Skeletal muscle cell (primary cell): Measurements from ENCODE around the gene DOCK1.
"Not testable (repeated sequence)": the region's sequence is repeated elsewhere in the genome, so short reads cannot be mapped to it uniquely, and the experiment has no call there.

ENCODE experiments used
- DNase-seq: peaks from one replicate; pipeline ENCODE4 v3.0.0-alpha.2; 2010; ENCODE audit warnings: low read depth
- H3K4me3 ChIP-seq: 2 replicates; pipeline ENCODE4 v1.5.1; 2011; ENCODE audit warnings: low read depth, mild to moderate bottlenecking, control low read depth, low read length, moderate library complexity

Gene DOCK1

DNA sequence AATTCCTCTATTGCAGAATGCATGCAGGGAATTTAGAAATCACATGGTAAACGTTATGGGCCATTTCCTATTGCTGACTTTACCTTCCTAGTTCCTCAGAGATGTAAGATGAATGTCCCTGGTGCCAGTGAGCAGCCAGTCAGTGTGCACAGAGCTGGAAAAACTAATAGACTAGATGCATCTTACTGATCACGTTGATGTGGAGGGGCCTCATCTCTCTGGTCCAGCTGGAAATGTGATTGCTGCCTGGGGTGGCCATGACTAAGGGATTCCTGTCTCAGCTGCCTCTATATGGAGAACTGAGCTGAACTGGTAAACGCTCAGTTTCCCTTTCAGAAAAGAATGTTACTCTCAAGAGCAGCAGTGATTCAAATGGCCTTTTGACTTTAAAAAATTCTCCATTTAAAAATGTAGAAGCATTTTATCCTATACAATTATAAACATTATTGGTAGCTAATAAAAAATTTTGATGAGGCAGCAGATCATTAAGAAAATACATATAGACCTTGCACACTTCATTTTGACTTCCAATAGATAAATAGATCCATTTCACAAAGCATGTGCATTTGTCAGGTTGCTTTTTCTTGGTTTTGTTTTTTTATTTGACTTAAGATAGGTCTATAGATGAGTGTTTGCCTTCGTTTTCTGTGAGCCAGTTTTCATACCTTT is 371.7 kb downstream of the DOCK1 start:
- no peak for DNase-seq
- no peak overlapping the region for H3K4me3 ChIP-seq

DNA sequence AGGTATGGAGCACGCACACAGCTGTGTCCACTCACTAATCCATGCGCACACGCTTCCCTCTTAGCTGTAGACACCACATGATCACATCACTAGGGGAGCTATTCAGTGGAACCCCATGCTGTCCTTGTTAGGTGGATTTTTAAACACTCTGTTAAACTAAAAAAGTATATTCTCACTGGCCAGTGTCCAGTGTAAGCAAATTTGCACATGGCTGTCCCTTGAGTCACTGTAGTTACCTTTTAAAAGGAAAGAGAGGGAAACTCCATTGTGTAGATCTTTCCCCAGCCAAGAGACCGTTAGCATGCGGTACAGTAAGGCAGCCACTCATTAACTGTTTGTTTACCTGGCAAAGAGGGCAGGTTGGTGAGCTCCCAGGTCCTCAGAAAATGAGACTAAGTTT is 372.8 kb downstream of the DOCK1 start:
- H3K4me3 ChIP-seq: no peak overlapping the region
- DNase-seq: peak; percentile 22

DNA sequence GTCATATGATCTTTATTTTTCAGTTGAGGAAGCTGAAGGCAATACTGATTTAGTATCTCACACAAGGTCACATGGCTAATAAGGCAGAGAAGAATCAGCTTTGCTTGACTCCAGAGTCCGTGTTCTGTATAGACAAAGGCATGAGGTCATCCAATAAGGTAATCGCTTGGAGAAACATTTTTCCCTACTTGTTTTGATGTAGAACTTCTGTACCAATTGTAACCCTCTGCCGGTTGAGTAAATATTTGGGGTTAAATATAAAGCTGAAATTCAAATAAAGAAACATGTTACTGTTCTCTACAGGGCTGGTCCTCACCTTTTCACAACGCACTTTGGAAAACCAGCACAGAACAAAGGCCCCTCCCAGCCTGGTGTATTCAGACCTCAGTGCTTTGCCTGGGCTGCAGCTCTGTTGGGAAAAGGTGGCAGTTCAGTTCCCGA is 374.1 kb downstream of the DOCK1 start:
- no peak overlapping the region for H3K4me3 ChIP-seq
- no peak for DNase-seq

DNA sequence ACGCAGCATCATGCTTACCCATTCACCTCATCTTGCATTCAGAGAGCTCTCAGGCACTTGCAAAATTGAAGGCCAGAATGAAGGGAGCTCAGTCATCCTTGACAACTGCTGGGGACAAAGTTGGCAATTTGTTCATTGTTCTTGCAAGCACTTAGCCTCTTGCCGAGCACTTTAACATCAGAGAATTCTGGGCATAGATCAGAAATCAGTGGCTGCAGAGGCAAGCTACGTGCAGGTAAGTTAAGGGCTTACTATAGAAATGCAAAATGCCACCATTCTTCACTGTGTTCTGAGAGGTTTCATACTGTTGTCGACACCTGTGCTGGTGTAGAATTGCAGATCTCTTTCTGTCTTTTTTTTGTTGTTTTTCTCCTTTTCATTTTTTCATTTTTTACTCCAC is 375.2 kb downstream of the DOCK1 start:
- H3K4me3 ChIP-seq: no peak overlapping the region
- DNase-seq: no peak

DNA sequence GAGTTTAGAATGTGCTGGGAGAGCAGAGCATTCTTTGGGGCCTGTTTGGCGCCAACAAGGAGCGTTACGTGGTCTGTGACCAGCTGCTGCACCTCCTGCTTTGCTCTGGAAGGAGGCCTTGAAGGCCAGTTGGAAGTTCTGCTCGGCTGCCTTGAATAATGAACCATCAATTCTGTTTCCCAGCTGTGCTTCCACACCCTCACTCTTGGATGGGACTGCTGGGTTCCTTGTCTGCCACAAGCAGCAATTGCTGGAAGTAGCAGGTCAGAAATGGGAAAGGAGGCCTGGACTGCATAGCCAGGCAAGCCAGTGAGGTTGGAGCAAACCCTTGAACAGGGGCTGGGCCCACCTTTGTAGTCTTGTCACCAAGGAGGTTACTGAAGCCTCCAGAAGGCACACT is 377.8 kb downstream of the DOCK1 start:
- DNase-seq: no peak
- H3K4me3 ChIP-seq: no peak overlapping the region

DNA sequence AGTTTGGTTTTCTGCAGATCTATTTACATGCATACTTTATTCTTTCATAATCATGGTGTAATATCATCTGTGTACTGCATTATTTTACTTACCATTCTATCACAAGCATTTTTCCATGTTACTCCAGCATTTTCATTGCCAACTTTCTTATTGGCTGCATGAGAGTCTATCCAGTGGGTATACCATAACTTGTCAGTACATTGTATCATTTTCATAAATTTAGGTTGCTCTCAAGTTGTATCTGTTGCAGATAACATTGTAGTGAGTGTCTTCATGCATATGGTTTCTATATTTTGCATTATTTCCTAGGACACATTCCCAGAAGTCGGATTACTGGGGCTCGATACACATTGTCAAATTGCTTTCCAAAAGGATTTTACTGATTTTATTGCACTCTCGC is 378.3 kb downstream of the DOCK1 start:
- no peak for DNase-seq
- no peak overlapping the region for H3K4me3 ChIP-seq

DNA sequence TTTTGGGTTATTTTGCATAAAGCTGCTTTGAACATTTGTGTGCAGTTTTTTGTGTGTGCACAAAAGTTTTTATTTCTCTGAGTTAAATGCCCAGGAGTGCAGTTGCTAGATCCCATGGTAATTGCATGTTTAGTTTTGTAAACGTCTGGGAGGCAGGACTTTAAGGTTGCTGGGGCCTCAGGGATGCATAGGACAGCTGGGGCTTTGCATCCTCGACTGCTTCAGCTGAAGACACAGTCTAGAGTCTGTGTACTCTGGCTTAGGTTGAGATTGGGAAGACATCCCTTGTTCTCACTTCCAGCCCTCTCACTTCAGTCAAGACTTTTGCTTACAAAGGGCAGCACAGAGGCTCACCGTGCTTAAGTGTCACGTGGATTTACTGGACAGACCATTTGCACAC is 385.6 kb downstream of the DOCK1 start:
- H3K4me3 ChIP-seq: no peak overlapping the region
- no peak for DNase-seq

DNA sequence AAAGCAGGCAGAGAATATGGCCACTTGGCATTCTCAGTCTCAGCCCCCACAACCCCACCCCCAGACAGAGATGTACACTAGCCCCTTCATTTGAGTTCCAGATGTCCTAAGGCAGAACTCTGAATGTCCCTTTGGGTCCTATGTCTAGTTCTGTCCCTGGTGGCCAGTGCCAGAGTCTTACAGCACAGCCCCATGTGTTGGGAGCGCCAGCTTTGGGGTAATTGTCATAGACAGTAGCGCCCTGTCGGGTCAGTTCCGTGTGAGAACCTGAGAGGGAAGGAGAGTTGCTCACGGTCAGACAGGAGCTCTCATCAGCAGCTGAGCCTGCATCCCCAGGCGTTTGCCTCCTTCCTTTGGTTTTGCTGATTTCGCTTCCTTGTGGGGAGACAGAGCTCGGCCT is 386.1 kb downstream of the DOCK1 start:
- H3K4me3 ChIP-seq: no peak overlapping the region
- no peak for DNase-seq

DNA sequence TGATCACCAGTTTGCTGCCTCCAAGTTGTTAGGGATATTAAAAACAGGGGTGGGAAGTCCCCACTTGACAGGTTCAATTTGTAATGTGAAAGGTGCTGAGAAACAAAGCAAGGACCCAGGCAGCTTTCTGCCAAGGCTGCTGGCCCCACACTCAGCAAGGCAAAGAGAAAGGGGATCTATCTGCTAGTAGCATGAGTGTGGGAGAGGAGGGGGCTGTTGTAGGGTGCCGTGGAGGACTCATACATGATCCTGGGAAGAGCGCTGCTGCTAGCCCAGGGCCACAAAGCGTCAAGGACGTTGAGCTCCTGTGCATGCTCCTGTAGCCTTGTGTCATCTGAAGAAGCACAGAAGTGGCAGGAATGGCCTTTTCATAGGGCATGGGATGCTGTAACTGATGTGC is 387.7 kb downstream of the DOCK1 start:
- no peak overlapping the region for H3K4me3 ChIP-seq
- DNase-seq: no peak

DNA sequence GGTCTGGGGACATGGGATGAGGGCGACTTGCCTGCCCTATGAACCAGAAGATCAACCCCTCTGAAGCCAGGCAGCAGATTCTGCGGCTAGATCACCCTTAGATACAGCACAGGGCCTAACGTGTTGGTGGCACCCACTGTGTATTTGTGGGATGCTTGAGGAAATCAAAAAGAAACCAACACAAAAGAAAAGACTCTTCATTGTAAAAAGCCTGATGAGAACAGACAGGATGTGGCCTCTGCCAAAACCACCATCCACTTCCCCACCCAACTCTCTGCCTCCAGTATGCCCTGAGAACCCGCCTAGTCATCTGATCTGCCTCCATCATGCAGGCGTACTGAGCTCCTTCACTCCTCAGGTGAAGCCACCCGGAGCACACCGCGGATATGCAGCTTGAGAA is 388.4 kb downstream of the DOCK1 start:
- DNase-seq: no peak
- H3K4me3 ChIP-seq: no peak overlapping the region

DNA sequence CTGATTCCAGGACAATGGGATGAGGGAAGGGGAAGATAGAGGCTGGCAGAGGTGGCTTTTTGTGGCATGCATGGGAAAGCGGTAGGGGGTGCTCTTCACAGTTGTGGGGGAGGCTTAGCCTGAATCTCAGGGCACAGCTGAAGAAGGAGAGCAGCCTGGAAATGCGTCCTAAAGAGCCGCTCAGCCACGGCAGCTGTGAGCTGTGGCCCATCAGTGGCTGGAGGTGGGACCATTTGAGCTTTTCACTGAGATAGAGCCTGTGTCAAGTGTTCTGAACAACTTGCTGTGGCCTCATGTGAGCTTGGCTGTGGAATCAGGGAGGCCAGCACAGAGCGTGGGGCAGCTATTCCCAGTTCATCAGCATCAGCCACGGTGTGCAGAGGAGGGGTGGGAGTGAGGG is 391.5 kb downstream of the DOCK1 start:
- no peak for DNase-seq
- no peak overlapping the region for H3K4me3 ChIP-seq

DNA sequence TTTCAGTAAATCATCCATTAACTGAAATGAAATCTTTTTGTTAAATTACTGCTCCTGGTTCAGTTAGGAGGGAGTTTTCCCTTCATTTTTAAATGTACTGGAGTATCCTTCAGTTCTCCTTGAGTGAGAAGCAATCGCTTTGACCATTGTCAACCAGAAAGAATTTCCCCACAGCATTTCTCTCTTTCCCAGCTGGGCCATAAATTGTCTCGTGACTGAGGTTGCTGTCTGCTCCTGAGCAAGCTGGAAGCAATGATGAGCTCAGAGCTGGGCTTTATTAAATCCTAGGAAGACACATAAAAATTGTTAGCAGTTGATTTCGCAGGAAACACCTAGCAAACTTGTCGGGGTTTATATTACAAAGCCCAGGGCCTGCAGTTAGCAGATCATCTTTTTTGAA is 393.2 kb downstream of the DOCK1 start:
- no peak for DNase-seq

DNA sequence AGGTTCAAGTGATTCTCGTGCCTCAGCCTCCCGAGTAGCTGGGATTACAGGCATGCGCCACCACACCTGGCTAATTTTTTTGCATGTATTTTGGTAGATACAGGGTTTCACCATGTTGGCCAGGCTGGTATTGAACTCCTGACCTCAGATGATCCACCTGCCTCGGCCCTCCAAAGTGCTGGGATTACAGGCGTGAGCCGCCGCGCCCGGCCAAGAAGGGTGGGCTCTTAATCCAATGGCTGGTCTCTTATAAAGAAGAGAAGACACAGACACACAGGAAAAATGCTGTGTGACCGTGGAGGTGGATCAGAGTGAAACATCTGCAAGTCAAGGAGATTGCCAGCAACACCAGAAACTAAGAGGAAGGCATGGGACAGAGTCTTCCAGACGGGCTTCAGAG is 394.0 kb downstream of the DOCK1 start:
- not testable (repeated sequence) for H3K4me3 ChIP-seq

More for the DNA sequence above, 393.2 kb downstream of the DOCK1 start:
- no peak overlapping the region for H3K4me3 ChIP-seq

DNA sequence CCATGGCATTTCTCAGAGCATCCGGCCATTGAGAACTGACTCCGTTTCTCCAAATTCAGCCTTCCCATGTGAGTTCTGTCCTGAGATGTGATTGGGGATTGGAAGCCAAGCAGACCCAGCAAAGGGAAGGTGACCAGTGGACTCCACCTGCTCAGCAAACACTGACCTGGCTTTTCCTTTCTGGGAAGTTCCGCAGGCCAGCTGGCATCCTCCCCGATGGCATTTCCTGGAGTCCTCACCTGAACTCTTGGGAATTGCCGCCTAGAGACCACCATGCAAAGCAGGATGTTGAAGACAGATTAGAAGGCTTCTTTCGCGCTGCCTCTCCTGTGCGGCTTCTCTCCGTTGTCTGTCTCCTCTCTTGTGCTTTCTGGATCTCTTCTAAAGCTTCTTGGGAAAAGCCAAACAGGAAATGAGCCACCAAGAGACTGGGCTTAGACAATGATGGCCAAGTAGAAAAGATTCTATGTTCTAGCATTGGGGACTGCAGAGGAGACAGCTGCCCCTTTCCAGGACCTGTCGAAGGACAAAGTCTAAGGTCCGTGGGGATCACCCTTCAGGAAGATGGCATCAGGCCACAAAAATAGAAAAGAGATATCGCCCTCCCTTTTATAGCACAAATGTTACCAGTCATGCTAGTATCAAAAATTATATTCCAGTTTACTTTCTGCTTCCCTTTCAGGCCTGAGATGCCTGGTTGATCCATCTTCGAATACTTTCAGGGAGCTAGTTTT is 394.9 kb downstream of the DOCK1 start:
- no peak overlapping the region for H3K4me3 ChIP-seq
- no peak for DNase-seq

More for the DNA sequence above, 394.0 kb downstream of the DOCK1 start:
- DNase-seq: not testable (repeated sequence)

DNA sequence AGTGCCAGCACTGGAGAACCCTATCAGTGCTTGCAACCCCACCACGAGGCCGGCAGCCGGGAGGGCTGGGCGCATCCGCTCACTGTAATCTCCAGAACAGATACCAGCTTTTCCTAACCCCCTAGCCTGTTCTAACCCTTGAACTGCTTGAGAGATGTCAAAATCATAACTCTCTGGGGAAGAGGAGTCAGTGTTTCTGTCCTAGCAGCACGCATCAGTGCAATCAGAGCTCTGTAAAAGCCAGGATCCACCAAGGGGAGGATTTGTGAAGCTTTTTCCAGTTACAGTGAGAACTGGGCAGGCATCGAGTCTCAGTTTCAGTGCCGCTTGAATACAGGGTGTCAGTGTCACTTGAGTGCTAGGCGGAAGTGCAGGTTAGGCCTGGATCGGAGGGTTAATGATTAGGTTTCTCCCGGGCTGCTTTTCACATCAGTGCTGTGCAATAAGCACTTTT is 395.7 kb downstream of the DOCK1 start:
- H3K4me3 ChIP-seq: no peak overlapping the region
- DNase-seq: no peak

DNA sequence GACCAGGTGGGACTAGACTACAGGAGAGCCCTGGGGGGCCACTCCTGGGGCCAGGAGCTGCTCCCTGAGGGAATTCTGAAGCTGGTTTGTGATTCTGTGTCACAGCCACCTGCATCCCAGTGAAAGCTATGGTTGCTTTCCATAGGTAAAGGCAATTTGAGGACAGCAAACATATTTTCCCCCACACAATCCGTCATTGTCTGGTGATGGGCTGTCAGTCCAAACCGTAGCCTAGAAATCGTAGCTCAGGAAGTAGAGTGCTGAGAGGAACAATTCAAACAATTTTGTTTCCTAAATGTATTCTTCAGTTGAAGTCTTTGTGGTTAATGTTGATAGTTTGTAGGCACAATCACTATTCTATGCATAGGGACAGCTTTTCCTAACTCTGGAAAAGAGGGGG is 397.1 kb downstream of the DOCK1 start:
- no peak for DNase-seq
- no peak overlapping the region for H3K4me3 ChIP-seq

DNA sequence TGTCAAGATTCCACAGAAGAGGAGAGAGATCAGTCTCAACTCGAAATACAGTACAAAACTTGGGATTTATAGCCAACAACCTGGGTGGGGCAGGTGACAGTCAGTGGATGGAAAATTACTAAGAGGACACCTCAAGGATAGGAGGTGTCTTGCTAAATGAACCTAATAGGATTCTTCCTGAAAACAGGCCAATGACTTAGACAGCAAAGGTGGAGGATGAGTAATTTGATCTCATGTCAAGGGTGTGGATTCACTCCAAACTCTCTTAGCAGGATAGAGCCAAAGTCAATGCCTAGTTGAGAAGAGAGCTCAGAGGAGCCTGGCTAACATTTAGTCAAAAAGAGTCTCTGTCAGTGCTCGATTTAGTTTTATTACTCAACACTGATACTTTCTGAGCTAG is 397.9 kb downstream of the DOCK1 start:
- no peak overlapping the region for H3K4me3 ChIP-seq
- DNase-seq: no peak

DNA sequence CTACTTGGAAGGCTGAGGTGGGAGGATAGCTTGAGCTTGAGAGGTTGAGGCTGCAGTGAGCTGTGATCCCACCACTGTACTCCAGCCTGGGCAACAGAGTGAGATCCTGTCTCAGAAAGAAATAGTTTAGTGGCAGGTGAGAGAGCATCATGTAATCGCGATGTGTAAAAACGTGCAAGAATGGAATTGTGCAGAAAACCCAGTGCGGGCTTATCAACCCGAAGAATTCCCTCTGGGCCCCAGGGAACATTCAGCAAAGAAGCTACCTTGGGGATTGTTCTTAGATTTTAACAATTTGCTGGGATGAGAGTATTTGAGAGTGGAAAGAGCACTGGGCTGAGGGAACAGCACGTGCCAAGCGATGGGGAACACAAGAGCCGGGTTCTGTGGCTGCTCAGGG is 398.5 kb downstream of the DOCK1 start:
- no peak overlapping the region for H3K4me3 ChIP-seq
- DNase-seq: no peak

DNA sequence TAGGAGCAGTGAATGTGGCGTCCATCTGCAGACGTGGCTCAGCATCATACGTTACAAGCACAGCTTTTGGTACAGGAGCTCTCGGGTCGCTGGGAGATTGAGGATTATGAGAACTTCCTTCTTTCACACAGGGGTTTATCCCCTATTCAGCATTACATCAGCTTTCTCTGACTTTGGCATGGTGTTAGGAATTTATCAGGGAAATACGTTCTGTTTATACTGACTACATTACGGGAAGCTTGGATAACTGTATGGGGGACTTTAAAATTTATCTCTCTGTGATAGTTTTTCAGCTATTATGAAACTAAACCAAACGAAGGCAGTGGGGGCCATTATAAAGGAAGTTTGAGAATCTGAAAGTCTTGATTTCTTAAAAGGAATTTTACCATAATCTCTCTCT is 401.3 kb downstream of the DOCK1 start:
- no peak for DNase-seq

DNA sequence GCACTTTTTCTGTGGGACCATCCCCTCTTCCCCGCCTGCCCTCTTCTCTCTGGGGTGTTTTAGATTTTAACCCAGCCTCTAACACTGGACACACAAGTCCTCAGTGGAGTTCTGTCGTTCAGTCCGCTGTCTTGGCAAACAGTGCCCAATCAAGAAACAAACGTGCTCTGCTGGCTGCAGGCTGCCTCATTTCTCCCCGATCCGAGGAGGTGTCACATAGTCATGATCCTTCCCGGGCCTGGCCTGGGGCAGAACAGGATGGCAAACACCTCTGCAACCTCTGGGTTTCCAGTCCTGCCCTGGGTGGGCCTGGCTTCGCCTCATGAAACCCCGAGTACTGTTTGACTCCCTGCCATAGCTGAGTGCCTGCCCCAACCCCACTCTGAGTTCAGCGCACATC is 402.1 kb downstream of the DOCK1 start:
- no peak overlapping the region for H3K4me3 ChIP-seq
- DNase-seq: no peak

More for the DNA sequence above, 401.3 kb downstream of the DOCK1 start:
- H3K4me3 ChIP-seq: no peak overlapping the region

DNA sequence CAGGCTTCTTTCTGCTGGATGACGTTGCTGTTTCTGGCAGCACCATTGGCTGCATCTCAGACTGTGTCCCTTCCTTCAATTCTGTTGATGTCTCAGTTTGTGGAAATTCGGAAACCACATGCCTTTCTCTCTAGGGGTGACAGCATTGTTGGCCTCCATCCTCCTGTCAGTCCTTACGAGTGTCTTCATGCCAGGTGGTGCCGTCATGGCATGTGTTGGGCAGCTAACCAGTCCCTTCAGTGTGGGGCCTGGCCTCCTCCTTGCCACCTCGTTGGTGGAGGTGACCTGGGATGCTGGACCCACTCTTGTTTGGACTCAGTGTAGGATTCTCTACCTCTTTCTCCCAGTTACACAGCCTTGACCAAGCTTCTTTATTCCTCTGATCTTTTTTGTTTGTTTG is 402.8 kb downstream of the DOCK1 start:
- no peak for DNase-seq
- H3K4me3 ChIP-seq: no peak overlapping the region
